SKM-1 treated with dmso at 0.1 percent for 144 hours (cell line): ENCODE data around the gene ETFDH.
"Not testable (repeated sequence)": the region's sequence is repeated elsewhere in the genome, so short reads cannot be mapped to it uniquely, and the experiment has no call there.

ENCODE experiments used
- DNase-seq: peaks from one replicate; lab custom pipeline; 2025; ENCODE audit not compliant: unreplicated experiment; lab: John Stamatoyannopoulos, UW

Gene ETFDH

GRCh38 chr4:158676076-158676475 is 4.0 kb downstream of the ETFDH start:
- no peak for DNase-seq

GRCh38 chr4:158678767-158679166 is 6.7 kb downstream of the ETFDH start:
- DNase-seq: no peak

- no peak for DNase-seq
Measured at GRCh38 chr4:158681629-158682028, 9.5 kb downstream of the ETFDH start.

- DNase-seq: no peak
Measured at GRCh38 chr4:158682066-158682465, 10.0 kb downstream of the ETFDH start.

- no peak for DNase-seq
Measured at GRCh38 chr4:158688813-158689212, 16.7 kb downstream of the ETFDH start.

GRCh38 chr4:158704274-158704673 is 32.2 kb downstream of the ETFDH start:
- DNase-seq: no peak

- no peak for DNase-seq
Measured at GRCh38 chr4:158710814-158711213, 38.7 kb downstream of the ETFDH start.

GRCh38 chr4:158712622-158713021 is 40.5 kb downstream of the ETFDH start:
- DNase-seq: not testable (repeated sequence)

GRCh38 chr4:158714937-158715336 is 42.8 kb downstream of the ETFDH start:
- no peak for DNase-seq

GRCh38 chr4:158715802-158716201 is 43.7 kb downstream of the ETFDH start:
- no peak for DNase-seq

- DNase-seq: no peak
Measured at GRCh38 chr4:158721680-158722079, 49.6 kb downstream of the ETFDH start.

- peak; percentile 7 for DNase-seq
Measured at GRCh38 chr4:158722291-158722916, 50.3 kb downstream of the ETFDH start.

GRCh38 chr4:158722917-158723793 is 51.1 kb downstream of the ETFDH start, which contains the start of gene PPID:
TSS of gene PPID (minus strand) at chr4:158723396. CDS start at chr4:158723288, 108 bp downstream.
- DNase-seq: peak; percentile 60

GRCh38 chr4:158724637-158725036 is 52.5 kb downstream of the ETFDH start:
- DNase-seq: no peak

- no peak for DNase-seq
Measured at GRCh38 chr4:158726633-158727032, 54.5 kb downstream of the ETFDH start.

- DNase-seq: no peak
Measured at GRCh38 chr4:158728236-158728635, 56.1 kb downstream of the ETFDH start.

- peak; percentile 26 for DNase-seq
Measured at GRCh38 chr4:158729716-158730559, 57.8 kb downstream of the ETFDH start.

GRCh38 chr4:158738866-158739265 is 66.8 kb downstream of the ETFDH start:
- no peak for DNase-seq

GRCh38 chr4:158739600-158739999 is 67.5 kb downstream of the ETFDH start:
- DNase-seq: no peak

GRCh38 chr4:158741326-158742021 is 69.4 kb downstream of the ETFDH start:
- DNase-seq: no peak

- DNase-seq: not testable (repeated sequence)
Measured at GRCh38 chr4:158746537-158746936, 74.4 kb downstream of the ETFDH start.
